Stimulated activated CD4-positive, alpha-beta T cell treated with anti-CD3 and anti-CD28 coated beads, Interleukin-4, amount 100 ng/mL, for 4 hours (primary cell): ENCODE results near the gene CHMP6.

Experiments
- DNase-seq, 2 experiments: peaks; one replicate each; pipeline ENCODE4 v3.0.0-alpha.2; 2020

Gene CHMP6

DNA sequence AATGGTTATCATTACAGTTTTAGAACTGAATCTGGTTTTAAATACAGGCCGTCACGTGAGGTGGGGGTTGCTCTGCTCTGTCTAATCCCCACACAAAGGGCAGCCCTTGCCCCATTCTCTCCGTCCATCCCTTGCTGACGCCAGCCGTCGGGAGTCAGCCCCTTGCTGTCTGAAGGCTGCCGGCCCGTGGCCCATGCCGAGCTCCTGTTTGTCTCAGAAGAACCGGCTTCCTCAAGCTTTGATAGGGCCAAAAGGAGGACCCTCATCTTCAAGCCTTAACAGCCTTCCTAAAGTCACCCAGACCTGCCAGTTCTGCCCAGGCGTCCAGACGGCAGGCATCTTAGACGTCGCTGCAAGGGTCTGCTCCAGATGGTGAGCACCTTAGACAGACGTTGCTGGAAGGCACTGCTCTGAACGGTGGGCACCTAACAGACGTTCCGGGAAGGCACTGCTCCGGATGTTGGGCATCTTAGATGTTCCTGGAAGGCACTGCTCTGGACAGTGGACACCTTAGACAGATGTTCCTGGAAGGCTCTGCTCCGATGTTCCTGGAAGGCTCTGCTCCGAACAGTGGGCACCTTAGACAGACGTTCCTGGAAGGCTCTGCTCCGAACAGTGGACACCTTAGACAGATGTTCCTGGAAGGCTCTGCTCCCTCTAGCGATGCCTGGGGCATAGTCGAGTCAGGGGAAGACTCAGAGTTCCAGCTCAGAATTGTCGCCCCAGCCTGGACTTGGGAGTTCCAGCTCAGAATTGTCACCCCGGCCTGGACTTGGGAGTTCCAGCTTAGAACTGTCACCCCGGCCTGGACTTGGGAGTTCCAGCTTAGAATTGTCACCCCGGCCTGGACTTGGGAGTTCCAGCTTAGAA is 35.1 kb upstream of the CHMP6 start:
- DNase-seq: no peak

DNA sequence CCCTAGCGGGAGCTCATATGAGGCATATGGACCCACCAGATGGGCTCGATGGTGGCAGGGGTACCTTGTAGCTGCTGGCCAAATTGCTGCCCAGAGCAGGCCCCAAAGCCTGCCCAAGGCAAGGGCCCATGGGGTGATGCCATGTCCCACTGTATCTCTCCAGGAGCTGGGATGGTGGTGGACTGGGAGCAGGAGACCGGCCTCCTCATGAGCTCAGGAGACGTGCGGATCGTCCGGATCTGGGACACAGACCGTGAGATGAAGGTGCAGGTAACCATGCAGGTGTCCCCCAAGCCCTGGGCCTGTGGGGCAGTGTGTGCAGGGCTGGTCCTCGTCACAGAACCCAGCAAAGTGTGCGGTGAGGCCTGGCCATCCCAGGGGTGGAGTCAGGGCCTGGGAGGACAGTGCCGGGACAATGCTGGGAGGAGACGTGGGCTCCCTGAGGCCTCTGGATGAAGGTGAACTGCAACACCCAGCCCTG is 34.1 kb upstream of the CHMP6 start:
- no peak for DNase-seq

DNA sequence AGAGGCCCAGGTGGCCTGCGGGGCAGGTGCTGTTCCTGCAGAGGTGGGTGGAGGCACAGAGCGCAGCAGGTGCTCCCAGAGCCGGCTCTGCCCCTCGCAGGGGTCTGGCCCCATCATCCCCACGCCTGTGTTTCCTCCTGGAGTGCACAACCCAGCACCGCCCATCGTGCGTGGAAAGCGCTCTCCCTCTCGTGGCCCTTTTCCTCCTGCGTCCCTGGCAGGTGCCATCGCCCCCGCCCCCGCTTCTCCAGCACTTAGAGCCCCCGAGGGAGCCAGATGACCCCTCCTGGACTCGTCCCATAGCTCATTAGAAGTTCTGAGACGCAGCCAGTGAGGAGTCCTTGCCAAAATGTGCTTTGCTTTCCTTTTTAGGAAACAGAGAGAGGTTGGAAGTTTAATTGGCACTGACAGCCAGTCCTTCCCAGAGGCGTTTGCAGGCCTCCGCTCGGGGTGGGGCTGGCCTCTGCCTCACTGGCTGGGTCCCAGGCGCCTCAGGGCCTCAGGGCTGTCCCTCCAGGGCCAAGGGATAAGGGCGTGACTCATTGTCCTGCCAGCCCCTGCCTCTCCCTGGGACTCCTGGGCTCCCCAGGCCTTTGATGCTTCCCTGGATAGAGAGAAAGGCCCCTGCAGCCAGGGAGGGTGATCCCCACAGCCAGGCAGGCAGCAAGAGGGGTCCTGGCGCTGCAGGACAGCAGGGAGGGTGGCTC is 32.2 kb upstream of the CHMP6 start:
- no peak for DNase-seq

DNA sequence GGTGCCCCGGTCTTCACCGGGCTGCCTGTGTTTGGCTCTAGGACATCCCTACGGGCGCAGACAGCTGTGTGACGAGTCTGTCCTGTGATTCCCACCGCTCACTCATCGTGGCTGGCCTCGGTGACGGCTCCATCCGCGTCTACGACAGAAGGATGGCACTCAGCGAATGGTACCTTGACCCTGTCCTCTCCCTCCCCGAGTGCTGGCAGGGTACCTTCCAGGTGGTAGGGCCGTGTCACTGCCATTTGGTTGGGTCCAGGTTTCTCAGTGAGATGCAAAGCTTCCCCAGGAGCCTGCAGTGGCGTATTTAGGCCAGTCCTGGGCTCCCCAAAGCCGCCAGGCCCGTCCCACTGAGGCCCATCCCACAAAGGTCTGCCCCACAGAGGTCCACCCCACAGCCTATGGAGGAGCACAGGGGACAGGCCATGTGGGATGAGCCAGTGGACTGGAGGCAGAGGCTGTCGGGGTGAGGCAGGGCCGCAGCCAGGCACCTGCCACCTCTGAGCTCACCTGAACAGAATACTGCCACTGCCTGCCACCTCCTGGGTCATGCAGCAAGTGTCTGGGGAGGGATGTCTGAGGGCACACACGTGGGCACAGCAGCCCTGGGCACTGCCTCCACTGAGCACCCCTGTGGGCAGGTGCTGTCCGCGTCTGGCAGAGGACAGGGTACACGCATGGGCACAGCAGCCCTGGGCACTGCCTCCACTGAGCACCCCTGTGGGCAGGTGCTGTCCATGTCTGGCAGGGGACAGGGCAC is 31.4 kb upstream of the CHMP6 start:
- DNase-seq: no peak

DNA sequence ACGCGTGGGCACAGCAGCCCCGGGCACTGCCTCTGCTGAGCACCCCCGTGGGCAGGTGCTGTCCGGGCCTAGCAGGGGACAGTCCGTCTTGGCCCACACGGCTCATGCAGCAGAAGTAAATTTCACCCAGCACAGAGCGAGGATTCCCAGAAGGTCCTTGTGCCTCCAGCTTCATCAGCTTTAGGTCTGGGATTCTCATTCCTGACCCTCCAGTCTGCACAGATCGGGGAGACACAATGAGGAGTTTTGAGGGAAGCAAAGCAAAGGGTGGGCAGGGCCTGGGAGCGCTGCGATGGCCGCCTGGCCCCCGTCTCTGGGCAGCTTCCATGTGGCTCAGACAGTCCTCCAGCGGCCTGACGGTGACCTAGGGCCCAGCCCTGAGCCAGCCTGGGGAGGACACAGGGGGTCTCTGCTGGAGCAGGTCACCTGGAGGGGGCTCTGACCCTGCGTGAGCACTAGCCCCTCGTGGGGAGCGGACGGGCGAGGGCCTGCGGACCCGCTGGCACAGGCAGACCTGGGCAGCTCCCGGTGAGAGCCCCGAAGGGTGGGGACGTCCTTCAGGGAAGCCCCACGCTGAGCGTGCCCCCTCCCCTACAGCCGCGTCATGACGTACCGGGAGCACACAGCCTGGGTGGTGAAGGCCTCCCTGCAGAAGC is 30.7 kb upstream of the CHMP6 start:
- no peak for DNase-seq

DNA sequence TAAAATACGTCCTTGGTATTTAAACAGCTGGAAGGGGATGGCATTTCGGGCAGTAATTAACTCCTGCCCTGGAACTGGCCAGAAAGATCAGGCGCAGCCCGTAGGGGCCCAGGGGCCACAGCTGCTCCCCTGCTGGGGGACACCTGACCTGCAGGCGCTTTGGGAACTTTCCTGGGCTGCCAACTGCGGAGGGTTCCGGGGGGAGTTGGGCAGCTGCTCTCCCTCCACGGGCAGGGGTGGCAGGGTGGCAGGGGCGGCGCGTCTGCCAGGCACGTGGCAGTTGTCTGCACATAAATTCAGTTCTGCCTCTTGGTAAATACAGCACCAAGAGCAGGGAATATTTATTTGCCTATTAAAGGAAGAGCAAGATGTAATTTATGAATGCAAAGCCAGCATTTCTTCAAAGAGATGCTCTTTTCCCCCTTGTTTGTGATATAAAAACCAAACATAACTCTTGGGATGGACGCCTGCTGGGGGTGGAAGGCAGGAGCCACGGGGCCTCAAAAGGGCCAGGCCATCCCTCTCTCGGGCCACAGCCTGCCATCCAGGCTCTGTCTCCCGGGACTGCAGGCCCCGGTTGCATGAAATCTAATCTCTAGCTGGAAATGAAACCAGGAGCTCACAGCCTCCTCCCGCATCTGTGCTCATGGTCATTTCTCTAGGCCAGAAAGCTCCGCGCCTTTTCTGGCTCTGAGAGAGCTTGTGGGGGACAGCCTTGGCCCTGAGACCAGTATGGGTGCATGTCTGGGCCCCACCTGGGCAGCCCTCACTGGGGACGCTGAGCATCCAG is 29.9 kb upstream of the CHMP6 start:
- DNase-seq: no peak

DNA sequence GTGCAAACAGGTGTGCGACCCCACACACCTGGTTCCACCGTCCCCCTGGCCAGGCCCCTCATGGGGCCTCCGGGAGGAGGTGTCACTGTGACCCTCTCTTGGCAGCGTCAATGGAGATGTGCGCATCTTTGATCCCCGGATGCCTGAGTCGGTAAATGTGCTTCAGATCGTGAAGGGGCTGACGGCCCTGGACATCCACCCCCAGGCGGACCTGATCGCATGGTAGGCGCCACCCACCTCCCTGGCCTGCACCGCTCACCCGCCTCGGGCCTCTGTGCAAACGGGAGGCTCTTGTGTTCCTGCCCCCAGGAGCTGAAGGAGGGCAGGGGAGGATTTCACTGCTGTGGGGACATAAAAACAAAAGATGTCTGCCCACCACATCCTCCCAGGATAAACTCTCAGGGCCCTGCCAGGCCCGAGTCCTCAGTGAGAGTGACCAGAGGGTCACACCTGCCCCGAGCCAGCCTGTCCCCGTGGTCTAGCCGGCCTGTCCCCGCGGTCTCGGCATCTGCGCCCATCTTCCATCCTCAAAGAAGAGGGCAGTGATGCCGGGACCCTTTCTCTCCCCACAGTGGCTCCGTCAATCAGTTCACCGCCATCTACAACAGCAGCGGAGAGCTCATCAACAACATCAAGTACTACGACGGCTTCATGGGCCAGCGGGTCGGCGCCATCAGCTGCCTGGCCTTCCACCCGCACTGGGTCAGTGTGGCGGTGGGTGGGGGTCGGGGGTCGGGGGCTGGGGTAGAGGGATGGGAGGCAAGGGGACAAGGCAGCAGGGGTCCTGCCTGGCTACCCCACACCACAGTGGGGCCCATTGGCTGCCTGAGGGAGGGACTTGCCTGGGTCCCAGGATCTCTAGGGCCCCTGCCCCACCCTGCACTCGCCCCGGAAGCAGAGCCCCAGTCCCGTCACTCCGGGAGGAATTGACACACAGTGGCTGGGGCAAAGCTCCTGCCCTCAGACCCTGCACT is 29.0 kb upstream of the CHMP6 start:
- DNase-seq: no peak

DNA sequence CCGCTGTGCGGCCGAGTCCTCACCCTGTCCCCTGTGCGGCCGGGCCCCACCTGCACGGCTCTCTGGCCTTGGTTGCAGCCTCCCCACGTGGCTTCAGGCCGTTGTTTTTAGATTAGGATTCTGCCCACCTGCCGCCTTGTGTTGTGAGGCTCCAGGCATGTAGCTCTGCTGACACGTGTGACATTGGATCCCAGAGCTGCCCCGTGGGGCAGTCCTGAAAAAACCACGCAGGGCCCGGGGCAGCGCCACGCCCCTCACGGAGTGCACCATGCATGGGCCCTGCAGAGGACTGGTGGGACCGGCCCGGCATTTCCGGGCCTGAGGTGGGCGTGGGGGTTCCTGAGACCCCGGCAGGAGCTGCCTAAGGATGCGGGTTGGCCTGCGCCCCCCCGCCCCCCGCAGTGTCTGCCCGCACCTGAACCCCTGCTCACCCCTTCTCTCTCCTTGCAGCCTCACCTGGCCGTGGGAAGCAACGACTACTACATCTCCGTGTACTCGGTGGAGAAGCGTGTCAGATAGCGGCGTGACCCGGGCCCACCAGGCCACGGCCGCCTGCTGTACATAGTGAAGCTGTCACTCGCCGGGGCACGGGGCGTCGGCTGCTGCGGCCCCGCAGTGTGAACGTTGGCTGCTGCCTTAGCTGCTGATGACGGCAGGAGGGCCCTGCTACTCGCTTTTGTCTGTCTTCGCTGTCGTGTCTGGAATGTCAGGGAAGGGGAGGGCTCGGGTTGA is 27.7 kb upstream of the CHMP6 start:
- no peak for DNase-seq

DNA sequence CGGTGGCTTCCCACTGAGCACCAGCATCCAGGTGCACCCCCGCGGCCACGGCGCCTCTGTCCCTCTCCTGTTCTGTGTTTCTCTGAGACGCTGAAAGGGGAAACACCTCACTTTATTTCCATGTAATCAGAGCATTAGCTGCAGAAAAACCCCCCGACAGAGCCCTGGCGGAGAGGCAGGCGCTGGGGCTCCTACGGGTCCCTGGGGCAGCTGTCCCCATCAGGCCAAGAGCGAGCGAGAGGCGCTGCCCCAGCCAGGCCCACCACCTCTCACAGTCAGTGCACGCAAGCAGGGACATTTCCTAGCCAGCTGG is 27.1 kb upstream of the CHMP6 start:
- no peak for DNase-seq

DNA sequence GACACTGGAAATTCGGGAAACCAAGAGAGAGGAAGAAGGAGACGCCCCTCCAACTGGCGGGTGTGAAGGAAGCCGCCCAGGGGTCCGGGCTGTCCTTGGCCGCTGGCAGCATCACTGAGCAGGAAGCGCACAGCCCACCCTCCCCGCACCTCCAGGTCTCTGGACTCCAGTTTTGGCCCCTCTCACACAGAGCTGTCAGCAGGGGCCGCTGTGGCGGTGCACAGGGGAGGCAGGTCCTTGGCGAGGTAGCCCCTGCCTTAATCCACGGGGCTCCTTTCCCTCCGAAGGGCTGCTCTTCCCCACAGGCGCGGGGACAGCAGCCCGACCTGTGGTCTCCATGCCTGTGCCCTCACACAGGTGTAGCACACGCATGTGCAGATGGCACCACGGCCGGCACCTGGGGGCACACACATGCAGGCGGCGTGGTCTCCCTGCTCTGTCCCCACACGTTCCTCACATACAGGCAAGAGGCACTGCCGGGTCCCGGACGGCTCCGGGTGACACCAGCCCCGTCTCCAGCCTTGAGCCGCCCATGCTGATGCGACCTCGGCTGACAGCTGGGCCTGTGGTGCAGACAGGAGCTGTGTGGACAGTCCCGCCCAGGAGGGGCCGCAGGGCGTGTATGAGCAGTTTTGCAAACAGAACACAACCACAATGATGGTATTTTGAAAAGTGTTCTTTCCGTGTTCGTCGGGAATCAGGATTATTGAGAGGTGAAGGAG is 26.6 kb upstream of the CHMP6 start:
- no peak for DNase-seq

DNA sequence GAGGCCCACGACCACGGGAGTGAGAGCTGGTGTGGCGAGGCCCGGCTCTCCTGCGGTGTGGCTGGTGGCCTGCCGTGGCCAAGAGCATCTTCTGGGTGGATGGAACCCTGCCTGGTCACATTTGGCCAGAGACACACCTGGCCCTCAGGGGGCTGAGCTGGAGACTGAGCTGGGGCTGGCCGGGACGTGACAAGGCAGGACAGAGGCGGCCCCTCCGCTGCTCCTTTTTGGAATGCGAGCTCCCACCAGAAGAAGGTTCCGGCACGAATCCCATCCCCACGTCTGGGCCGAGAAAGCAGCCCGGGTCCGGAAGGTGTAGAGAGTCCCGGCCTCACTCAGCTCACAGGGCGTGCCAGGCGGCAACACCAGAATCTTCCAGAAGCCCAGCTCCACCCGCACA is 26.0 kb upstream of the CHMP6 start:
- no peak for DNase-seq

DNA sequence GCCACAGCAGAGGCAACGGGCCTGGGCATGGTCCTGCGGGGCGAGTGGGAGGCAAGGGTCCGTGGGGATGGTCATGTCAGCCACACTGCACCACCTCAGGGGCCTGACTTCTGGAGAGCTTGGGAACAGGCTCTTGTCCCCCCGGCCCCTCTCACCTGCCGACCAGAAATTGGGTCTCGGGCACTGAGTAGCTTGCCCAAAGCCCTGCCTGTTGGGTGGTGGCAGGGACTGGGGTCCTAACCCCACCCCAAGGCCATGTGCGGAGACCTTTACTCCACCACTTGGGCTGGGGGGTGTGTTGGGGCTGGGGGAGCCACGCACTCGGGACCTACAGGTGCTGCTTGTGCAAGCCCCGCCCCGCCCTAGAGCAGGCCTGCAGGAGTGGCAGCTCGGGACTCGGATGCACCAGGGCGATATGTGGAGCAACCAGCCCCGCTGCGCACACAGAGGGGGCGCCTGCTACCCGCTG is 24.2 kb upstream of the CHMP6 start:
- DNase-seq: no peak

DNA sequence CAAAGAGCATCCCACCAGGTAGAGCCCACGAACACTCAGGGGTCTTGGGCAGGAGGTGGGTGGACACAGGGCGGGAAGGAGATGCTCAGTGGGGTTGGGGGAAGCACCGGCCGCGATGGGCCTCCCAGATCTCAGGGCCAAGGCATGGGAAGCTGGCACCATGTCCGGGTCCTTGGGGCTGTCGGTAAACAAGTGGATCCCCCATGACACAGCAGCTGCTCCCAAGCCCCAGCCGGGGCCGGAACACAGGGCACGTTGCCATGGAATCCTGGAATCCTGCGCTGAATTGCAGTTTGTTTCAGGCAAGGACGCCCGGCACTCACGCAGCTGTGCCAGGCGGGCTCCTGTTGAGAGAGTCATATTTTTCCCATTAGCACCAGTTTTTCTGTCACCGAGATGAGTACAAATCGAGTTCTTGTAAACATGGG is 23.0 kb upstream of the CHMP6 start:
- DNase-seq: no peak

DNA sequence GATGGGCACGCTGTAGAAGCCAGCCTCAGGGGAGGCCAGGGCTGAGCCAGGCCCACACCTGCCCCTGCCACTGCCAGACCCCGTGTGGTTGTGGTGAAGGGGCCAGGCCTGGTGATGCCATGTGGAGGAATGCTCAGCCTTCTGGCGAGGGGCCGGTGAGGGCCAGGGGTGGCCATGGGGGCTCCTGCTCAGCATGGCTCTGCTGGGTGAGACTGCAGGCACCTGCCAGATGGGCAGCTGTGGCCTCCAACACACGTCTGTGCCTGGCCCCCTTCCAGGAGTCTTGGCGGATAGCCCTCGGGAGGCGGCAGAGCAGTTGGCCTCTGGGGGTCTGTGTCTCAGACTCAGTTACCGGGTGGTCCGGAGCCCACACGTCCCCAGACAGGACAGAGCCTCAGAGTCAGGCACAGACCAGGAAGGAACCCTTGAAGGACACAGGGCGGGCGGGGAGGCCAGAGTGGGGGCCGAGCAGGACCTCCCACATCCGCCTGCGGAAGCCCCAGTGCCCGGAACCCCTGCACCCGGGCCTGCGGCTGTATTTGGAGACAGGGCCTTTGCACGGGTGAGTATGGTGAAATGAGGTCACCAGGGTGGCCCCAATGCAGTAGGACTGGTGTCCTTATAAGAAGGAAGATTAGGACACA is 22.5 kb upstream of the CHMP6 start:
- DNase-seq: no peak

DNA sequence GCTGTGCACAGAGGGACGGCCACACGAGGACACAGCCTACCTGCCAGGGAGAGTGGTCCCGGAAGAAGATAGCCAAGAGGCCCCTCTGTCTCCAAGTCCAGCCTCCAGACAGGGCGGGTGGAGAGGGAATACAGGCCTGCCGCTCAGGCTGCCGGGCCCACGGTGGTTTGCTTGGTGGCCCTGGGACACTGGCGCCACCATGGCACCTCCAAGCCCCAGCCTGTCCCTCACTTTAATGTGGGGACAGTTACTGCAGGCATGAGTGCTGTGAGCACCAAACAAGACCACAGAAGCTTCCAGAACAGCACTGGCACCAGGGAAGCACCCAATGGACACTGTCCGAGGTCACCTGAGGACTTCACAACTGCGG is 22.0 kb upstream of the CHMP6 start:
- no peak for DNase-seq

DNA sequence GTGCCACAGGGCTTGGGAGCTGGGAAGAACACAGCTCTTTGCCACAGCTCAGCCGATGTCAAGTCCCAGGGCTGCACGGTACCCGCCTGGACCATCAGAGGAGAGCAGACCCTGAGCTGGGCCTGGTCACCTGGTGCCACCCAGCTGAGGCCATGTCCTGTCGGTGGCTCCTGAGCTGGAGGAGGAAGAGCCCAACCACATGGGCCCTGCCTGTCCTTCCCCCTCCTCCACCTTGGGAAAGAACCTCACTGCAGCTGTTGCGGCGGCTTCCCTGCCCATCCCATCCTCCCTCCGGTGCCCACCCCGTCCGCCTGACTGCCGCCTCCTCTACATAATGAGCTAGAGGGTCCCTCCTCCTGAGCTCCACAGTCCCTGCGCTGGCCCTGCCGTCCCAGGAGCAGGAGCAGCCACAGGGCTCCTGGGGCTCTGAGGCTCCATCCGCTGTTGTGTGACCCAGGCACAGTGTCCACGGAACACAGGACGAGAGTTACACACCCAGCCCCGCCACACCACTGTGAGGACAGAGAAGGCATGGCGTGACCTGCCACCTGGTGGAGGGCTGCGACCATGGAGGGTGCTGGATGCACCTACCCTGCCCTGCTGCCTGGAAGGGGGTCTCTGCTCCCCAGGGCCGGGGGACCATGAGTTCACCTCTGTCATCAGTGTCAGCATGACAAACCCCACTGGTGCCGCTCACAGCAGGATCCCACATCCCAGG is 21.4 kb upstream of the CHMP6 start:
- peak; percentile 22 to 50 for DNase-seq

DNA sequence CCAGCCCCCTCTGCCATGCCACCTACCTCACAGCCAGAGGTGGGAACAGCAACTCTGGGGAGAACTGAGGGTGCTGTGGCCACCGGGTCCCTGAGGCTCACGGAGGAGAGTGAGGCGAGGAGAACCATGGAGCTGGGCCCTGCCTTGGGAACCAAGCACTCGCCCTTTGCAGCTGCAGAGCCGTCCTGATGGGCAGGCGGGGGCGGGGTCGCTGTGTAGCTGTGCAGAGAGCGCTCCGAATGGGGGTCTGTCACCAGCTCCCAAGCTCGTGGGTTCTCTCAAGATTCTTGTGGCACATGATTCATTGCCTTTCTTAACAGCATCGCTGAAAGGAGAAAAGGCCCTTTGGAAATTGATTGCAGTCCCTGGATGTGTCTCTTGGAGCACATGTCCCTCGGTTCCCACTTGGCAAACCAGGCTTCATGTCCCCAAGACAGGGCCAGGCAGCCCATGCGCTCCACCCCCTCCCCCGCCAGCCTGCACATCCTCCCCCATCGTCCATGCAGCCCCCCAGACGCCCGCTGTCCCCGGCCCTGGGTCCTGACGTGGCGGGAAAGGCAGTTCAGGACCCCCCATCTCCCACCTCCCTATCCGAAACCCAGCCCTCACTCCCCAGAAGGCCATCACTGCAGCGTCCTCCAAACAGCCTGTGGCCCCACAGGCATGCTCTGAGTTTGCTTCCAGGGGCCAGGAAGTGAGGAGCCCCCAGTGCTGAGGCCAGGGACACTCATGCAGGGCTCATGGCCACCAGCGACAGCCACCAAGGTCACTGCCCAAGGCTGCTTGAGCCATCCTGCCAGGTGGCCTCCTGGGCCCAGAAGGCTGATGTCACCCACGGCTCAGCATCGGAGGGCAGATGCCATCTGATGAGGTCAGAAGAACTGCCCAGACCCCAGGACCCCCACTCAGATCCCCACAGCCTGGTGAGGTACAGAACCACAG is 20.6 kb upstream of the CHMP6 start:
- DNase-seq: no peak
